ENCODE data around the gene OR11A1. TPM values are rescaled to one million over a fixed set of nuclear protein-coding genes. Genes with fewer than 3 reads are reported as not detected.

The OR11A1 gene
- total RNA-seq, 1 experiment from 2014 or later = not detected

DNA sequence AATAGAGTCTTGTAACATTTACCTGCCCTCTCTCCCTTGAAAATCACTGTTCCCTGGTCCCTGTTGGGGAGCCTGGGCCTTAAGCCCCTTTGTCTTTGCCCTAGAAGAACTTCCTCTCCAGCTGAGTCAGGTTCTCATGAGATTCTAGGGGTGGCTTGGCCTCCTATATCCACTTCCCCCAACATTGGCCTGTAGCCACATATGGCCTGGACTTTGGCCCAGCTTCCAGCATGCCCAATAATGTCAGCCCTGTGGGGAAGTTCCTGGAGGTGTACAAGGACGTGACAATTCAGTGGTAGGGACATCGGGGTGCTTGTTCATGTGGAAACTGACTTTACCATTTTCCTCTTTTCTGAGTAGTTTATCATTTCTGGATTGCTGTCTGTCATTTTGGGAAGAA lies 48.1 kb upstream of the OR11A1 start:
- no peak overlapping the region for H3K27ac ChIP-seq (ENCODE audit: insufficient read length, low read depth, low read length)
- Mint-ChIP-seq H3K27me3 (ENCODE audit: low read depth) (peaks cover 6% of the 10 kb centered on the region), H3K4me3 (no peak overlapping the region), H3K27ac (0 out of 7 replicates have a peak overlapping the region, but pooled peaks of 1 of the 3 experiments have one; percentile 83), H3K36me3 (ENCODE audit: insufficient read depth in 1 of 3, low read depth in 3 of 3) (no peaks in the 10 kb centered on the region), H3K4me1 (peaks cover under 1 to 2% of the 10 kb centered on the region in 2 experiments; a peak in 3 of 4 replicates), H3K9me3 (no peaks in the 10 kb centered on the region; a peak in 1 of 5 replicates)
- H2BK15ac ChIP-seq (ENCODE audit: low read depth, low read length) = no peak overlapping the region
- no peak overlapping the region for H2BK120ac ChIP-seq (ENCODE audit: low read depth, low read length, poor library complexity, severe bottlenecking)
- TF ChIP-seq CTCF (conservative IDR thresholded peaks at IDR 0.05) = no peak
- H3K23me2 ChIP-seq (ENCODE audit: insufficient read length, low read depth, low read length, poor library complexity, severe bottlenecking) = no peaks in the 10 kb centered on the region
- H2BK20ac ChIP-seq (ENCODE audit: low read depth, low read length, poor library complexity, severe bottlenecking) = no peak overlapping the region
- H3K56ac ChIP-seq (ENCODE audit: insufficient read length, low read depth, low read length) = no peak overlapping the region
- H3K4me1 ChIP-seq (ENCODE audit: insufficient read depth, low read length) = no peaks in the 10 kb centered on the region
- DNase-seq = no peak
- no peak overlapping the region for H2BK5ac ChIP-seq (ENCODE audit: insufficient read length, low read length)
- no peak overlapping the region for H3K9ac ChIP-seq (ENCODE audit: extremely low read depth, insufficient read length, low read length)
- H3K18ac ChIP-seq (ENCODE audit: insufficient read length, low read depth, low read length) = no peak overlapping the region
- no peaks in the 10 kb centered on the region for H3K79me2 ChIP-seq (ENCODE audit: insufficient read depth, low read length)
- no peaks in the 10 kb centered on the region for H3K27me3 ChIP-seq (ENCODE audit: insufficient read depth, low read length)
- WGBS (ENCODE audit: extremely low coverage, insufficient read length, low lambda C conversion rate) = no CpG with 5 or more reads among the region's 2 CpGs
- no peak overlapping the region for H2AK5ac ChIP-seq (ENCODE audit: insufficient read length, low read length)
- no peaks in the 10 kb centered on the region for H3K79me1 ChIP-seq (ENCODE audit: insufficient read depth, low read depth, low read length, poor library complexity, severe bottlenecking)
- no peak overlapping the region for H4K8ac ChIP-seq (replicated peaks; ENCODE audit: insufficient read length, low read depth, low read length)
- no peak overlapping the region for H4K91ac ChIP-seq (ENCODE audit: insufficient read length, low read depth, low read length)
- H3K9me3 ChIP-seq (ENCODE audit: control insufficient read depth, low read depth, low read length) = no peaks in the 10 kb centered on the region
- no peak overlapping the region for H3T11ph ChIP-seq (ENCODE audit: low read length)
- no peak overlapping the region for H3K23ac ChIP-seq (ENCODE audit: insufficient read length, low read depth, low read length)
- H4K20me1 ChIP-seq (ENCODE audit: control insufficient read depth, insufficient read depth, insufficient read length) = no peaks in the 10 kb centered on the region
- H2BK12ac ChIP-seq (ENCODE audit: insufficient read length, low read depth, low read length) = no peak overlapping the region
- no peak overlapping the region for H2AFZ ChIP-seq (ENCODE audit: low read length)
- H3K4me2 ChIP-seq (ENCODE audit: insufficient read depth, insufficient read length, low read length) = no peak overlapping the region
- H3K14ac ChIP-seq (ENCODE audit: insufficient read depth, low read length) = no peak overlapping the region
- no peak overlapping the region for H3K4ac ChIP-seq (ENCODE audit: low read depth, low read length)
- H4K5ac ChIP-seq (ENCODE audit: insufficient read length, low read depth, low read length) = no peak overlapping the region
